ENCODE data around the gene GJD2. TPM values are rescaled to one million over a fixed set of nuclear protein-coding genes. Genes with fewer than 3 reads are reported as not detected.
A peak's percentile ranks its signal among the peaks of the same experiment; 100 is the strongest.

The GJD2 gene
- total RNA-seq, 1 donor from 2014 or later: not detected

GRCh38 chr15:34721802-34722438, 32.9 kb downstream of the GJD2 start:
- no peak overlapping the region for H3K4me3 ChIP-seq (ENCODE audit: low read depth, low read length)
- no peak for TF ChIP-seq CTCF (IDR thresholded peaks at IDR 0.05; ENCODE audit: insufficient read depth, low read length, severe bottlenecking)
- no peaks in the 10 kb centered on the region for H3K36me3 ChIP-seq (ENCODE audit: control insufficient read depth, insufficient read depth, low read length)
- DNase-seq (ENCODE audit: low read depth): peak; percentile 40
- H3K27me3 ChIP-seq (ENCODE audit: control insufficient read depth, insufficient read depth, low read length): peaks cover 2% of the 10 kb centered on the region
- FAIRE-seq: no peak

DNA sequence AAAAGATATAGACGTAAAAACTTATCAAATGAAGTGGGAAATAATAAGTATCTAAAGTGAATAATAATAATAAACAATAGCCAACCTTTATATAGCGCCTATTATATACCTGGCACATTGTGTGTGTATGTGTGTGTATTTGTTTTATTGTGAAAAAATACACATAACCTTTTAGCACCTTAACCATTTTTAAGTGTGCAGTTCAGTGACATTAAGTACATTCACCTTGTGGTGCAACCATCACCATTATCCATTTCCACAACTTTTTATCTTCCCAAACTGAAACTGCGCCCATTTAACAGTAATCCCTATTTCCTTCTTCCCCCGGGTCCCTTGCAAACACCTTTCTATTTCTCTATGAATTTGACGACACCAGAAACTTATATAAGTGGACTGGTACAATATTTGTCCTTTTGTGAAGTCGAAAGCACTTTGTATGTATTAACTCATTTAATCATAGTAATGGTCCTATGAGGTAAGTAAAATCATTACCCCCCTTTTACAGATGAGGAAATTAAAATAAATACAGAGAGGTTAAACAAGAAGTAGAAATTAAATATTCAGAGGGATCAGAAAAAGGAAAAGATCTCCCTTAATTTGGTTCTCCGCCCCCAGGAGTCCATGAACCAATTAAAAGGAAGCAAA, 33.5 kb downstream of the GJD2 start:
- FAIRE-seq: no peak
- peaks cover 2% of the 10 kb centered on the region for H3K27me3 ChIP-seq (ENCODE audit: control insufficient read depth, insufficient read depth, low read length)
- no peaks in the 10 kb centered on the region for H3K36me3 ChIP-seq (ENCODE audit: control insufficient read depth, insufficient read depth, low read length)
- H3K4me3 ChIP-seq (ENCODE audit: low read depth, low read length): no peak overlapping the region
- no peak for TF ChIP-seq CTCF (IDR thresholded peaks at IDR 0.05; ENCODE audit: insufficient read depth, low read length, severe bottlenecking)
- no peak for DNase-seq (ENCODE audit: low read depth)

DNA sequence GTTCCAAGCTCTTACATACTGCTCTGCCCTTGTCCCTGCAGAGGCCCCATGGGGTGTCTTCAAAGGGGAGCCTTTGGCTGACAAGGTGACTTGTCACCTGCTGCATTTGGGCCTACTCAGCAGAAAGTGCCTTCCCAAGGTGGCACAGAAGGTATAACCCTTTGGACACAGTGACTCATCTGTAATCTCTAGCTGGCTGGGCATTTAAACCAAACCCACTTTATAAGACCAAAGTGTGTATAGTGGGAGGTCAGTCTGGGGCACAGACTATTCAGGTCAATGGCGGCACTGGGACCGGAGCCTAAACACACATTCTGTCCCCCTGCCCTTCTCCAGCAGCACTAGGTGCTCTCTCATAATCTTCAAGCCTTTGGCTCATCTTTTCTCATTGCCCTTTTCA, 35.1 kb downstream of the GJD2 start:
- Histone ChIP-seq H3K4me3 (ENCODE audit: low read depth, low read length) (no peak overlapping the region), H3K36me3 (ENCODE audit: control insufficient read depth, insufficient read depth, low read length) (no peaks in the 10 kb centered on the region), H3K27me3 (ENCODE audit: control insufficient read depth, insufficient read depth, low read length) (peaks cover 2% of the 10 kb centered on the region)
- no peak for TF ChIP-seq CTCF (IDR thresholded peaks at IDR 0.05; ENCODE audit: insufficient read depth, low read length, severe bottlenecking)
- DNase-seq (ENCODE audit: low read depth) (no peak), FAIRE-seq (no peak)

DNA sequence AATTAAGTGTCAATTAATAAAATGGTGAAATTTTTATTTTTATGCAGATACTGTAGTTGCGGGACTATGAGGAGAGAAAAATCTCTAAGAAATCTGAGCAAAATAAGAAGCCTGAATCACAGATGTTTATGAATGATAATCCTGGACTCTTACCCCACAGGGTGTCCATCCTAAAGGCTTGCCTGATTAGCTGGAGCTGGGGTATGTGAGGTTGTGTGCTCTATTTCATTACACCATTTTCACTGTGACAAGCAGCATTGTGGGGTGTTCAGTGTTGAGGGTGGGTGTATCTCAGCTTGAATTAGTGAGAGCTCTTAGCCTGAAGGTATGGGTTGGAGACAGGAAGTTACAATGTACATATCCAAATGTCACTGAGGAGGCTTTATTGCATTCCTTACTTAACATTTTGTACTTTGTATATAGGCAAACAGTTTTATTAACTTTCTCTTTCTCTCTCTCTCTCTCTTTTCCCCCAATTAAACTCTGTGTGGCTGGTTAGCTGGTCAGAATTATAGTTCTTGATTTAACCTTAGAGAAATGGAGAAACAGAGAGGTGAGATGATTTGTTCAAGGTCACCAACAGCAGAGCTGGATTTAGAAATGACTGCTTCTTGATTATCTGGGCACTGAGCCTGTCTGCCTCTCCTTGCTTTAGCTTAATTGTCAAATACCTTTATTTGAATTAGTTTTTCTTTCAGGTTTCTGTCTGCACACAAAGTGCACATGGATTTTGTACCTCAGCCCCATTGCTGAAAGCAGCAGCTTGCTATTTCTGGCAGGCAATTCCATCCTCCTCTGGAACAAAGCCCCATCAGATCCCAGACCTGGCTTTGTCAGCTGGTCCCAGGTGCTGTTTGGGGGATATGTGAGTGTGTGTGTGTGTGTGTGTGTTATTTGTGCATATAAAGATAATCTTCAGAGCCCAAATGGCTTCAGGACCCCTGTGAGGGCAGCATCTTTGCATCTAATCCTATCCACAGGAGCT, 35.8 kb downstream of the GJD2 start:
- no peak for DNase-seq (ENCODE audit: low read depth)
- Histone ChIP-seq H3K27me3 (ENCODE audit: control insufficient read depth, insufficient read depth, low read length) (peaks cover 2% of the 10 kb centered on the region), H3K36me3 (ENCODE audit: control insufficient read depth, insufficient read depth, low read length) (no peaks in the 10 kb centered on the region), H3K4me3 (ENCODE audit: low read depth, low read length) (no peak overlapping the region)
- TF ChIP-seq CTCF (IDR thresholded peaks at IDR 0.05; ENCODE audit: insufficient read depth, low read length, severe bottlenecking): no peak
- peak; percentile 70 for FAIRE-seq

- Histone ChIP-seq H3K4me3 (ENCODE audit: low read depth, low read length) (no peak overlapping the region), H3K36me3 (ENCODE audit: control insufficient read depth, insufficient read depth, low read length) (no peaks in the 10 kb centered on the region), H3K27me3 (ENCODE audit: control insufficient read depth, insufficient read depth, low read length) (peaks cover 2% of the 10 kb centered on the region)
- DNase-seq (ENCODE audit: low read depth) (no peak), FAIRE-seq (no peak)
- no peak for TF ChIP-seq CTCF (IDR thresholded peaks at IDR 0.05; ENCODE audit: insufficient read depth, low read length, severe bottlenecking)
Measured at GRCh38 chr15:34717729-34718128, 37.1 kb downstream of the GJD2 start.
